K562 (cell line): ENCODE measurements around the gene NAP1L4. TPM values are rescaled to one million over a fixed set of nuclear protein-coding genes. Genes with fewer than 3 reads are reported as not detected.

ENCODE experiments used
- ATAC-seq: fragments of 200-7000 bp; cut with Tn5 transposase; 3 replicates; pipeline ENCODE4 v1.9.1; 2020; ENCODE audit warnings: moderate library complexity
- BruUV-seq: library from RNA; stranded (reverse); fragments of 400-500 nt; replicated peaks from 2 replicates; lab custom pipeline; 2021; lab: Mats Ljungman, UMichigan
- CTCF ChIA-PET: fragments of 300-600 bp; formaldehyde crosslinking; extraction: SDS; loops from one replicate; lab custom pipeline; 2021; ENCODE audit warnings: low intra/inter-chr PET ratio; lab: Yijun Ruan, JAX
- POLR2A ChIA-PET: fragments of 300-600, 350-650 bp; sonication (Branson Sonifier 250); formaldehyde crosslinking; extraction: SDS; loops from one replicate; lab custom pipeline; 2021; ENCODE audit warnings: antibody characterized with exemption, inconsistent platforms; lab: Yijun Ruan, JAX
- DNase-seq, 4 experiments: peaks; one replicate each; pipeline versions ENCODE4 v3.0.0 to v3.0.0-alpha.2; 2011 to 2018; ENCODE audit warnings: low spot score in 3 of 4, mixed read lengths in 3 of 4; ENCODE audit errors: extremely low read depth in 1 of 4
- FAIRE-seq: peaks from 2 replicates; lab custom pipeline; 2011; peaks lifted over from hg19 to GRCh38; lab: Jason Lieb, UNC
- H2AFZ ChIP-seq: 2 replicates; pipeline ENCODE4 v1.6.0; 2011; ENCODE audit warnings: low read depth, low read length, control low read depth, inconsistent platforms
- H3K27ac ChIP-seq: fragments of 200-600 bp; 3 replicates; pipeline ENCODE4 v1.8.0; 2011; ENCODE audit warnings: low read depth, mild to moderate bottlenecking, control low read depth, inconsistent platforms, low read length, moderate library complexity, mixed read lengths; ENCODE audit errors: extremely low read depth
- H3K27me3 ChIP-seq, 2 experiments: fragments of 300-600 bp in 1 of 2; 2 replicates in 1 of 2; 3 replicates in 1 of 2; pipeline versions ENCODE4 v1.6.0 to v1.8.0; 2011; ENCODE audit warnings: inconsistent platforms in 2 of 2, low read length in 2 of 2, mild to moderate bottlenecking in 1 of 2, mixed read lengths in 1 of 2, moderate library complexity in 1 of 2; ENCODE audit not compliant: control insufficient read depth in 2 of 2, insufficient read depth in 2 of 2
- H3K36me3 ChIP-seq: fragments of 300-600 bp; 3 replicates; pipeline ENCODE4 v1.8.0; 2011; ENCODE audit warnings: mild to moderate bottlenecking, low read length, inconsistent platforms; ENCODE audit not compliant: control insufficient read depth, insufficient read depth
- H3K4me1 ChIP-seq, 2 experiments: fragments of 200-600 bp in 1 of 2; replicated peaks in 1 of 2; 2 replicates in 1 of 2; 3 replicates in 1 of 2; pipeline versions ENCODE4 v1.5.1 to v1.8.0; 2011; ENCODE audit warnings: inconsistent platforms in 2 of 2, low read length in 2 of 2, mild to moderate bottlenecking in 1 of 2, mixed read lengths in 1 of 2, moderate library complexity in 1 of 2; ENCODE audit not compliant: control insufficient read depth in 2 of 2, insufficient read depth in 2 of 2
- H3K4me2 ChIP-seq: 2 replicates; pipeline ENCODE4 v1.6.1; 2011; ENCODE audit warnings: low read length, control low read depth, inconsistent platforms, mixed read lengths; ENCODE audit not compliant: insufficient read depth
- H3K4me3 ChIP-seq: fragments of 200-600 bp; sonication (generic), shearing (Covaris generic); 2 replicates; pipeline ENCODE4 v1.5.1; 2016; ENCODE audit warnings: control low read depth, inconsistent platforms
- H3K79me2 ChIP-seq: fragments of 200-600 bp; 3 replicates; pipeline ENCODE4 v1.8.0; 2011; ENCODE audit warnings: low read length, inconsistent platforms; ENCODE audit not compliant: control insufficient read depth, insufficient read depth
- H3K9ac ChIP-seq, 2 experiments: 2 replicates each; pipeline versions ENCODE4 v1.6.0 to v1.6.1; 2011; ENCODE audit warnings: low read depth in 2 of 2, low read length in 2 of 2, control low read depth in 1 of 2, inconsistent platforms in 1 of 2, mild to moderate bottlenecking in 1 of 2, mixed read lengths in 1 of 2; ENCODE audit not compliant: insufficient read depth in 1 of 2
- H3K9me1 ChIP-seq: one replicate; pipeline ENCODE4 v1.6.0; 2011; ENCODE audit warnings: inconsistent platforms, mild to moderate bottlenecking, low read length, moderate library complexity; ENCODE audit not compliant: control insufficient read depth, insufficient read depth
- H3K9me3 ChIP-seq: replicated peaks from 2 replicates; pipeline ENCODE4 v1.5.1; 2011; ENCODE audit warnings: low read depth, low read length, inconsistent platforms; ENCODE audit not compliant: control insufficient read depth, insufficient read depth
- H4K20me1 ChIP-seq: replicated peaks from 2 replicates; pipeline ENCODE4 v1.6.1; 2011; ENCODE audit warnings: low read length, inconsistent platforms, mixed read lengths; ENCODE audit not compliant: control insufficient read depth, insufficient read depth
- GATA2 ChIP-seq: sonication (generic); formaldehyde crosslinking; IDR thresholded peaks from 2 replicates; pipeline ENCODE4 v1.4.0; 2020; ENCODE audit warnings: mild to moderate bottlenecking, missing genetic modification reagents
- HDAC2 ChIP-seq: fragments of 450-650 bp; IDR thresholded peaks from 2 replicates; pipeline ENCODE4 v1.6.1; 2016; ENCODE audit warnings: mild to moderate bottlenecking
- MCM7 ChIP-seq, 2 experiments: fragments of 450-650 bp; IDR thresholded peaks; 2 replicates each; pipeline ENCODE4 v1.6.1; 2016 to 2018
- NR2C2 ChIP-seq, 2 experiments: fragments of 200-800 bp in 1 of 2; sonication (Bioruptor generic) in 1 of 2; sonication (generic) in 1 of 2; formaldehyde crosslinking in 1 of 2; IDR thresholded peaks; 2 replicates each; pipeline versions ENCODE4 v1.6.1 to v1.8.0; 2016 to 2022; ENCODE audit warnings: mild to moderate bottlenecking in 1 of 2, missing compliant biosample characterization in 1 of 2, missing genetic modification characterization in 1 of 2, missing genetic modification reagents in 1 of 2
- POLR2G ChIP-seq: fragments of 200-400 bp; formaldehyde crosslinking; IDR thresholded peaks from 2 replicates; pipeline ENCODE4 v1.6.1; 2017; ENCODE audit warnings: low read depth, mild to moderate bottlenecking, antibody characterized with exemption, low read length, moderate library complexity
- XRCC3 ChIP-seq: fragments of 450-650 bp; IDR thresholded peaks from 2 replicates; pipeline ENCODE4 v1.6.1; 2017; ENCODE audit warnings: mild to moderate bottlenecking, moderate library complexity
- ZBTB17 ChIP-seq: fragments of 450-650 bp; formaldehyde crosslinking; IDR thresholded peaks from 2 replicates; pipeline ENCODE4 v1.4.0; 2020; ENCODE audit warnings: mild to moderate bottlenecking
- WGBS: fragments of 100-300 bp; shearing (Covaris generic); methylation state at CpG from one replicate; pipeline ENCODE4 v1.1.6; 2016; ENCODE audit warnings: low coverage, mixed read lengths; ENCODE audit not compliant: insufficient coverage; ENCODE audit errors: missing lambda C conversion rate; 5-methylcytosine and 5-hydroxymethylcytosine counted together
- in situ Hi-C: fragments of 300-500 bp; cut with MboI; formaldehyde crosslinking; loops from 4 replicates; pipeline ENCODE4 v1.15.0; 2018; ENCODE audit warnings: inconsistent platforms, mixed read lengths
- intact Hi-C: fragments of 100-400 bp; cut with micrococcal nuclease; formaldehyde crosslinking; loops from 2 replicates; pipeline ENCODE4 v1.14.2; 2022
- polyA plus RNA-seq, 8 experiments: library from polyadenylated mRNA; depleted of rRNA in 4 of 8; stranded (reverse) in 5 of 8; unstranded in 3 of 8; fragments of >200 nt; fragmentation: Nextera tagmentation in 2 of 8; fragmentation: Illumina TruSeq in 1 of 8; extraction: Ambion mirVana in 2 of 8; extraction: Trizol in 1 of 8; gene quantifications; 2 replicates each; pipeline versions ENCODE4 v1.2.1 to v1.2.3, GENCODE V29; 2011 to 2014; ENCODE audit warnings: inconsistent platforms in 1 of 8, missing spikeins in 1 of 8
- total RNA-seq, 7 experiments: library from RNA; depleted of rRNA in 6 of 7; stranded (reverse); fragments of >200 nt in 6 of 7; fragmentation: Illumina TruSeq in 2 of 7; extraction: Trizol in 2 of 7; gene quantifications; 2 replicates each; pipeline versions ENCODE4 v1.2.1 to v1.2.3, GENCODE V29; 2011 to 2021; ENCODE audit warnings: low replicate concordance in 1 of 7
- TF ChIP-seq, protein P1 (sequence below), 2 experiments: IDR thresholded peaks; 2 replicates each; pipeline ENCODE4 v1.6.1; 2011; ENCODE audit warnings: borderline replicate concordance in 1 of 2, control low read depth in 1 of 2, low read depth in 1 of 2, low read length in 1 of 2, mild to moderate bottlenecking in 1 of 2, mixed read lengths in 1 of 2, moderate library complexity in 1 of 2; ENCODE audit not compliant: insufficient read depth in 1 of 2, insufficient read length in 1 of 2, poor library complexity in 1 of 2, severe bottlenecking in 1 of 2; ENCODE audit errors: extremely low read depth in 1 of 2

Gene NAP1L4
- total and polyA plus RNA-seq, 9 of the 15 experiments (the other 6 are each of a cell fraction or from before 2014, with no cell fraction given) = 34.1 to 237 (median 179) TPM

DNA sequence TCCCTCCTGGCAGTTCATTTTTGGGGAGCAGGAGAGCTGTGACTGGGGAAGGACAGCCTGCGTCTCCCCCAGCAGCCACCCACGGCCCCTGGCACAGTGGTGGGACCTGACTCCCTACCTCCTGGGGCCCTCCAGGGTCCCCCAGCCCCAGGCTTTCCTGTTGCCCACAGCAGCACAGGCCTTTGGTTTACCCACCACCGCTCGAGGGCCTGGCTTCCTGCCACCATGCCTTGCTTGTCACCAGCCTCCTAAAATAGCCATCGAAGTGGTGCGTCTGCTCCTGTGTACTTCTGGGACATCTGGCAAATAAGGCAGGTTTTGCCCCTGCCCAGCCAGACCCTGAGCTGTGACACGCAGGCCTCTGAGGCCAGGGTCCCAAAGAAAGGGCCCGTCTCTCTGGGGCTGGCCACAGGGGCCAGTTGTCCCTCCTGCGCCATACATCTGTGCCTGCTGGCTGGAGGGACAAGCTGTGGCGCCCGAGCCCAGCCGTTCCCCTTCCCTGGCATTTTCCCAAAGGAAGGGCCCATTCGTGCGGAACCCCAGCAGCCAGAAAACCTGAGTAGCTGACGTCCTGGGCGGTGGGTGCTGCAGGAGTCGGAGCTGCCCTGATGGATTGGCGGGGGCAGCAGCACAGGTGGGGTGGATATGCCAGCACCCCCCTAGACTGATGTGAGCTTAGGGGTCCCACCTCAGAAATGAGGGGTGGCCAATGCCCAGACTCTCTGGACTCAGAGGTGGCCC lies 77.5 kb downstream of the NAP1L4 start:
- ATAC-seq = no peak
- Histone ChIP-seq H3K9ac (peak overlapping the region in 1 of 2 experiments; percentile 40; a peak in 2 of 4 replicates), H3K4me1 (peaks cover 14 to 82% of the 10 kb centered on the region in 2 experiments; a peak in 4 of 5 replicates), H3K4me2 (no peak overlapping the region), H3K79me2 (no peaks in the 10 kb centered on the region), H2AFZ (no peak overlapping the region)
- POLR2A ChIA-PET = interaction anchor here (0.6 to 1.4 kb wide), 4 partner anchors 9 to 327 kb away, joined by 3 to 6 read pairs (median 4); no protein-coding TSS in a partner anchor
- in situ Hi-C loops = no loop called here
- intact Hi-C loops = no loop called here
- no peak for DNase-seq
- TF ChIP-seq GATA2 (CRISPR knock-in tag) (no peak), XRCC3 (no peak), HDAC2 (no peak), NR2C2 (CRISPR knock-in tag; IDR thresholded peaks at IDR 0.05) (no peak), NR2C2 (tag; IDR thresholded peaks at IDR 0.05) (no peak), POLR2G (peak; percentile 22; the same call in 1 of the 2 replicates), MCM7 (IDR thresholded peaks at IDR 0.05) (no peak), ZBTB17 (no peak)
- TF ChIP-seq, protein P1, sequence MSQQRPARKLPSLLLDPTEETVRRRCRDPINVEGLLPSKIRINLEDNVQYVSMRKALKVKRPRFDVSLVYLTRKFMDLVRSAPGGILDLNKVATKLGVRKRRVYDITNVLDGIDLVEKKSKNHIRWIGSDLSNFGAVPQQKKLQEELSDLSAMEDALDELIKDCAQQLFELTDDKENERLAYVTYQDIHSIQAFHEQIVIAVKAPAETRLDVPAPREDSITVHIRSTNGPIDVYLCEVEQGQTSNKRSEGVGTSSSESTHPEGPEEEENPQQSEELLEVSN (IDR thresholded peaks at IDR 0.05; ENCODE audit: borderline replicate concordance in 1 of 2, extremely low read depth in 1 of 2, insufficient read depth in 1 of 2, insufficient read length in 1 of 2, low read depth in 1 of 2, low read length in 1 of 2, poor library complexity in 1 of 2, severe bottlenecking in 1 of 2) = no peak
- TF ChIP-seq, all 486 proteins: peak for 1
- H3K9me1 ChIP-seq = no peaks in the 10 kb centered on the region
- H3K9me3 ChIP-seq = no peaks in the 10 kb centered on the region
- no peaks in the 10 kb centered on the region for H3K36me3 ChIP-seq
- WGBS = 65% methylated on average over 15 of the region's 18 CpGs
- no peaks in the 10 kb centered on the region for H4K20me1 ChIP-seq
- H3K27ac ChIP-seq = no peak overlapping the region
- no peak overlapping the region for H3K4me3 ChIP-seq
- BruUV-seq = no TSS peak
- CTCF ChIA-PET = interaction anchor here (0.6 kb wide), 1 partner anchor 372 kb away, joined by 3 read pairs; no protein-coding TSS in a partner anchor
- FAIRE-seq = no peak
- H3K27me3 ChIP-seq = no peaks in the 10 kb centered on the region
